OCI-LY3 (cell line): Measurements from ENCODE around the gene TNS3.

Experiments used
- H2AFZ ChIP-seq: fragments of 200-600, 300-600 bp; shearing (Covaris generic); 2 replicates; pipeline ENCODE4 v1.6.0; 2014; ENCODE audit warnings: antibody characterized with exemption, low read depth, low read length
- H3K27ac ChIP-seq: fragments of 200-600, 300-600 bp; sonication (generic); 2 replicates; pipeline ENCODE4 v1.5.1; 2014; ENCODE audit warnings: mild to moderate bottlenecking, low read length, moderate library complexity, mixed read lengths
- H3K27me3 ChIP-seq: fragments of 200-600, 300-600 bp; sonication (generic); 2 replicates; pipeline ENCODE4 v1.6.1; 2014; ENCODE audit warnings: low read depth, low read length, mixed read lengths
- H3K36me3 ChIP-seq: fragments of 200-600, 300-600 bp; sonication (generic); replicated peaks from 2 replicates; pipeline ENCODE3; 2014; ENCODE audit warnings: low read depth, low read length, mixed read lengths
- H3K4me1 ChIP-seq: fragments of 300-600, 200-600 bp; sonication (generic); 2 replicates; pipeline ENCODE4 v1.6.1; 2014; ENCODE audit warnings: low read length, mixed read lengths
- H3K4me2 ChIP-seq: fragments of 200-600, 300-600 bp; sonication (generic); 2 replicates; pipeline ENCODE4 v1.6.1; 2014; ENCODE audit warnings: low read length, mixed read lengths
- H3K4me3 ChIP-seq: fragments of 300-600, 200-600 bp; sonication (generic); 2 replicates; pipeline ENCODE4 v1.5.1; 2014; ENCODE audit warnings: antibody characterized with exemption, mild to moderate bottlenecking, low read length, moderate library complexity
- H3K79me2 ChIP-seq: fragments of 300-600, 200-600 bp; shearing (Covaris generic); 2 replicates; pipeline ENCODE4 v1.6.1; 2014; ENCODE audit warnings: mild to moderate bottlenecking, low read length, mixed read lengths
- H3K9ac ChIP-seq: fragments of 300-600, 200-600 bp; shearing (Covaris generic); 2 replicates; pipeline ENCODE4 v1.6.0; 2014; ENCODE audit warnings: mild to moderate bottlenecking, low read length, moderate library complexity
- H3K9me3 ChIP-seq: fragments of 200-600, 300-600 bp; shearing (Covaris generic); 2 replicates; pipeline ENCODE4 v1.6.1; 2014; ENCODE audit warnings: low read length, mixed read lengths; ENCODE audit not compliant: insufficient read depth
- H4K20me1 ChIP-seq: fragments of 200-600, 300-600 bp; sonication (generic); 2 replicates; pipeline ENCODE4 v1.6.1; 2016; ENCODE audit warnings: low read length, mixed read lengths; ENCODE audit not compliant: insufficient read depth
- EZH2phosphoT487 ChIP-seq: fragments of 200-600 bp; shearing (Covaris generic); IDR thresholded peaks from 2 replicates; pipeline ENCODE4 v1.6.1; 2018; ENCODE audit warnings: antibody characterized with exemption, mixed run types, low read depth
- TF ChIP-seq, protein P1 (sequence below): fragments of 200-600, 300-600 bp; sonication (generic); IDR thresholded peaks from 2 replicates; pipeline ENCODE4 v1.5.1; 2014; ENCODE audit warnings: antibody characterized with exemption, low read length, low read depth

Gene TNS3

DNA sequence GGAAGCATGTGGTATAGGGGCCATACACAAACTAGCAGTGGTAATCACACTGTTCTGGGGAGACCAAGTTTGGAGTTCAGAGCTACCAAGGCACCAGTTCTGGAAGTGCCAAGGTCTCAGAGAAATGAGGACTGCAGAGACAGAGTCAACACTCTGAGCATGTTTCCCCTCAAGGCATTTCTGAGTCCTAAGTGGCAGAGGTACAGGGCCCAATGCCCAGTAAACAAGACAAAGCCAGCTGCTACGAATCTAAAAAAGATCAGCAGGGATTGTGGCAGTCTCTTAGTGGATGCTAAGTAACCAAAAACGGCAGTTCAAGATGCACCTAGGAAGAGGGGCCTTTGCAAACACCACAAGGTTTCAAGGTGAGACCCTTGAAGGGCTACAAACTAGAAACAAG, 271.9 kb downstream of the TNS3 start:
- no peaks in the 10 kb centered on the region for H3K9me3 ChIP-seq
- H2AFZ ChIP-seq, result no peak overlapping the region
- H3K36me3 ChIP-seq, result peaks cover 2% of the 10 kb centered on the region
- no peak overlapping the region for H3K4me2 ChIP-seq
- H4K20me1 ChIP-seq, result no peaks in the 10 kb centered on the region
- H3K79me2 ChIP-seq, result no peaks in the 10 kb centered on the region
- no peaks in the 10 kb centered on the region for H3K27me3 ChIP-seq
- no peak for TF ChIP-seq EZH2phosphoT487
- TF ChIP-seq, protein P1, sequence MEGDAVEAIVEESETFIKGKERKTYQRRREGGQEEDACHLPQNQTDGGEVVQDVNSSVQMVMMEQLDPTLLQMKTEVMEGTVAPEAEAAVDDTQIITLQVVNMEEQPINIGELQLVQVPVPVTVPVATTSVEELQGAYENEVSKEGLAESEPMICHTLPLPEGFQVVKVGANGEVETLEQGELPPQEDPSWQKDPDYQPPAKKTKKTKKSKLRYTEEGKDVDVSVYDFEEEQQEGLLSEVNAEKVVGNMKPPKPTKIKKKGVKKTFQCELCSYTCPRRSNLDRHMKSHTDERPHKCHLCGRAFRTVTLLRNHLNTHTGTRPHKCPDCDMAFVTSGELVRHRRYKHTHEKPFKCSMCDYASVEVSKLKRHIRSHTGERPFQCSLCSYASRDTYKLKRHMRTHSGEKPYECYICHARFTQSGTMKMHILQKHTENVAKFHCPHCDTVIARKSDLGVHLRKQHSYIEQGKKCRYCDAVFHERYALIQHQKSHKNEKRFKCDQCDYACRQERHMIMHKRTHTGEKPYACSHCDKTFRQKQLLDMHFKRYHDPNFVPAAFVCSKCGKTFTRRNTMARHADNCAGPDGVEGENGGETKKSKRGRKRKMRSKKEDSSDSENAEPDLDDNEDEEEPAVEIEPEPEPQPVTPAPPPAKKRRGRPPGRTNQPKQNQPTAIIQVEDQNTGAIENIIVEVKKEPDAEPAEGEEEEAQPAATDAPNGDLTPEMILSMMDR, result no peak
- H3K27ac ChIP-seq, result no peak overlapping the region
- no peak overlapping the region for H3K4me3 ChIP-seq
- H3K4me1 ChIP-seq, result no peaks in the 10 kb centered on the region
- H3K9ac ChIP-seq, result no peak overlapping the region

DNA sequence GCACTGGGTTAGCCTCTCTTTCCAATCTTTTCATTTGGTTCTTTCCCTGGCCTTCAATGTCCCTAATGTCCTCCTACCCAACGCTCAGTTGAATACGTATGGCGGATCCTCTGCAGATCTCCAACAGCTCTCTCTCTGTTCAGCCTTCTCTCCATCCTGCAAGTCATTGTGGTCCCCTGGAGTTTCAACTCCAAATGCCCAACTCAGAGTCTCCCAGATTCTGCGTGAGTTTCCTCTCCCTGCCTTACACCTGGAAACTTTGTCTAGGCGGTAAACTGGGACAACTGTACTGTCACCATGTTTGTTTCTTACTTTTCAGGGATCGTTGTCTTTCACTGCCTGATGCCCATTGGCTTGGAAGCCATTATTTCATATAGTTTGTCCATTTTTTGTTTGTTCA, 273.1 kb downstream of the TNS3 start:
- Histone ChIP-seq H3K9me3 (no peaks in the 10 kb centered on the region), H3K36me3 (peaks cover 2% of the 10 kb centered on the region), H3K4me1 (no peaks in the 10 kb centered on the region), H3K9ac (no peak overlapping the region), H3K4me2 (no peak overlapping the region), H2AFZ (no peak overlapping the region), H4K20me1 (no peaks in the 10 kb centered on the region), H3K27ac (no peak overlapping the region), H3K27me3 (no peaks in the 10 kb centered on the region), H3K4me3 (no peak overlapping the region), H3K79me2 (no peaks in the 10 kb centered on the region)
- no peak for TF ChIP-seq EZH2phosphoT487
- TF ChIP-seq, protein P1, result no peak

DNA sequence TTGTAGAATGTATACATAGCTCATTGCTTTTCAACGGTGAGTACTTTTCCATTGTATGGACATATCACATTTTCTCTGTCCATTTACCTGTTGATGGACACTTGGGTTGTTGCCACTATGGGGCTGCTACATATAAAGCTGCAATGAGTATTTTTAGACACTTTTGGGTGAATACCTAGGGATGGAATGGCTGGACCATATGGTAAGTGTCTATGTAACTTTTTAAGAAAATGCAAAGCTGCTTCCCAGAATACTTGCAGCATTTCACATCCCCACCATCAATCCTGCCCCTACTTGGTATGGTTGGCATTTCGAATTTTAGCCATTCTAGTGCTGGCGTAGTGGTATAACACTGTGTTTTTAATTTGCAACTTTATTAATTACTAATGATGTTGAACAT, 274.6 kb downstream of the TNS3 start:
- H3K9me3 ChIP-seq, result no peaks in the 10 kb centered on the region
- no peaks in the 10 kb centered on the region for H3K79me2 ChIP-seq
- no peak for TF ChIP-seq EZH2phosphoT487
- TF ChIP-seq, protein P1, result no peak
- H3K27me3 ChIP-seq, result no peaks in the 10 kb centered on the region
- H3K9ac ChIP-seq, result no peak overlapping the region
- no peak overlapping the region for H2AFZ ChIP-seq
- no peaks in the 10 kb centered on the region for H4K20me1 ChIP-seq
- no peak overlapping the region for H3K4me3 ChIP-seq
- peaks cover 2% of the 10 kb centered on the region for H3K36me3 ChIP-seq
- H3K4me1 ChIP-seq, result no peaks in the 10 kb centered on the region
- H3K27ac ChIP-seq, result no peak overlapping the region
- H3K4me2 ChIP-seq, result no peak overlapping the region

DNA sequence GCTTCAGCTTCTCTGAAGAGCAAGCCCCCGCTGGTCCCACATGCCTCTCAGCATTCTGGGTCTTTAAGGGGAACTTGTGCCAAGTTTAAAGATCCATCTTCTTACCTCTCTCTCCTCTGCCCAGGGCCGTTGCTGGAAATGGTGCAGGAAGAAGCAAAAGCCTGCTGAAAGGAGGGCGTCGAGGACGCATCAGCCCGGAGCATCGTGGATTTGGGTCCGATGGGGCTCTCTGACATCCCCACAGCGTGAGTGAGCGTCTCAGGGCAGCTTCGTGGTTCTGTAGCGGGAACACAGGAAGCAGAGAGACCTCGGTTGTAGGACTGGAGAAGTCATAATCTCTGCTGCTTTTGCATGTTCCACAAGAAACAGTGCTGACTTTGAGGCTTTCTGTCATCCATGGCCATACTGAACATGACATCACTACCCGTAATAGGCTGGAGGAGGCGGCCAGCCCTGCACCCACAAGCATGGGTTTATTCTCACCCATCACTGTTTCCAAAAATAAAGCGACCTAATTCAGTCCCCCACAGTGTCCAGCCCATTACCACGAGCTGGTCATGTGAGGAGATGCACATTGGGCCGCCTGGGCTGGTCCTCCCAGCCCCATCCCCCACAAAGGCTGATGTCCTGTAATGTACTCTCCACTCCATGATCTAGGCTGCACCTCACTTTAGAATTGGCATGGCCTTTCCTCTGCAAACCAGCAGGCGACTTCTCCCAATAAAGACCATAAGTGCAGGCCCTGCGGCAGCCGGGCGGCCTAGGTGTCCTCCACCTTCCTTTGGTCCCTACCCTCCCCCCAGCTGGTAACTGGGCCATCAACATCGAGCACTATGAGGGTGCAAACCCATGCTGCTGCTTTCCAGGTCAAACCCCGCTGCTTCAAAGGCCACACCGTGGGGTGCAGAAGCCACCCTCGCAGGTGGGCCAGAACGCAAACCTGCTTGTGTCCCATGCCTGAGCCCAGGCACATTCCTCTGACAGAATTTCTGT, 276.9 kb downstream of the TNS3 start:
- Histone ChIP-seq H3K27me3 (no peaks in the 10 kb centered on the region), H3K4me2 (no peak overlapping the region), H3K27ac (no peak overlapping the region), H3K79me2 (no peaks in the 10 kb centered on the region), H3K36me3 (peaks cover 2% of the 10 kb centered on the region), H3K9me3 (no peaks in the 10 kb centered on the region), H3K4me3 (no peak overlapping the region), H4K20me1 (no peaks in the 10 kb centered on the region), H2AFZ (no peak overlapping the region), H3K9ac (no peak overlapping the region), H3K4me1 (no peaks in the 10 kb centered on the region)
- no peak for TF ChIP-seq EZH2phosphoT487
- TF ChIP-seq, protein P1, result no peak
